GM12878 (cell line): ENCODE measurements around the gene DIABLO. TPM values are rescaled to one million over a fixed set of nuclear protein-coding genes. Genes with fewer than 3 reads are reported as not detected.

ENCODE experiments used
- ATAC-seq: fragments of 200-7000 bp; cut with Tn5 transposase; 3 replicates; pipeline ENCODE4 v1.9.1; 2020; ENCODE audit warnings: mild to moderate bottlenecking, moderate library complexity
- BruUV-seq: library from RNA; stranded (reverse); fragments of 400-500 nt; replicated peaks from 2 replicates; lab custom pipeline; 2021; lab: Mats Ljungman, UMichigan
- CTCF ChIA-PET: fragments of 300-600 bp; sonication (Branson Sonifier 250); formaldehyde crosslinking; extraction: SDS; loops from one replicate; lab custom pipeline; 2021; ENCODE audit warnings: inconsistent platforms; lab: Yijun Ruan, JAX
- POLR2A ChIA-PET: fragments of 350-600 bp; formaldehyde crosslinking; extraction: SDS; loops from one replicate; lab custom pipeline; 2021; ENCODE audit warnings: inconsistent platforms; lab: Charles Lee
- RAD21 ChIA-PET: fragments of 300-600 bp; sonication (Branson Sonifier 250); formaldehyde crosslinking; loops from one replicate; lab custom pipeline; 2023; ENCODE audit warnings: antibody characterized with exemption; ENCODE audit not compliant: unreplicated experiment; lab: Charles Lee
- SMC1A ChIA-PET: fragments of 300-600 bp; sonication (Branson Sonifier 250); formaldehyde crosslinking; loops from one replicate; lab custom pipeline; 2023; ENCODE audit not compliant: unreplicated experiment, uncharacterized antibody; lab: Charles Lee
- DNase-seq: peaks from one replicate; pipeline ENCODE4 v3.0.0-alpha.2; 2011; ENCODE audit warnings: low read depth, low spot score
- FAIRE-seq: peaks from 3 replicates; lab custom pipeline; 2011; peaks lifted over from hg19 to GRCh38; lab: Jason Lieb, UNC
- H2AFZ ChIP-seq: 2 replicates; pipeline ENCODE4 v1.6.0; 2011; ENCODE audit warnings: low read depth, low read length, control low read depth; ENCODE audit not compliant: control insufficient read depth
- H3K27ac ChIP-seq: 2 replicates; pipeline ENCODE4 v1.5.1; 2011; ENCODE audit warnings: control low read depth; ENCODE audit not compliant: control insufficient read depth, insufficient read depth
- H3K27me3 ChIP-seq, 2 experiments: replicated peaks in 1 of 2; 2 replicates each; pipeline versions ENCODE4 v1.6.0 to v1.6.1; 2011; ENCODE audit warnings: low read length in 1 of 2; ENCODE audit not compliant: control insufficient read depth in 2 of 2, insufficient read depth in 2 of 2
- H3K36me3 ChIP-seq, 2 experiments: 2 replicates each; pipeline ENCODE4 v1.5.1; 2011; ENCODE audit warnings: low read length in 1 of 2; ENCODE audit not compliant: control insufficient read depth in 2 of 2, insufficient read depth in 2 of 2
- H3K4me1 ChIP-seq: 2 replicates; pipeline ENCODE4 v1.6.1; 2011; ENCODE audit warnings: mild to moderate bottlenecking, low read length, moderate library complexity, mixed read lengths; ENCODE audit not compliant: control insufficient read depth, insufficient read depth
- H3K4me2 ChIP-seq: 2 replicates; pipeline ENCODE4 v1.6.0; 2011; ENCODE audit warnings: control low read depth; ENCODE audit not compliant: control insufficient read depth, insufficient read depth
- H3K4me3 ChIP-seq: fragments of 200-600 bp; sonication (generic); 2 replicates; pipeline ENCODE4 v1.5.1; 2016
- H3K79me2 ChIP-seq: 2 replicates; pipeline ENCODE4 v1.6.0; 2011; ENCODE audit warnings: low read length; ENCODE audit not compliant: control insufficient read depth, insufficient read depth
- H3K9ac ChIP-seq: 2 replicates; pipeline ENCODE4 v1.8.0; 2011; ENCODE audit warnings: low read length, control low read depth, mixed read lengths; ENCODE audit not compliant: control insufficient read depth, insufficient read depth
- H3K9me3 ChIP-seq: replicated peaks from 3 replicates; pipeline ENCODE4 v1.5.1; 2011; ENCODE audit warnings: mild to moderate bottlenecking, low read length; ENCODE audit not compliant: control insufficient read depth, insufficient read depth
- H4K20me1 ChIP-seq: 2 replicates; pipeline ENCODE4 v1.6.0; 2011; ENCODE audit not compliant: control insufficient read depth, insufficient read depth
- E4F1 ChIP-seq: fragments of 450-650 bp; IDR thresholded peaks from 2 replicates; pipeline ENCODE4 v1.6.1; 2018; ENCODE audit warnings: borderline replicate concordance, mild to moderate bottlenecking; ENCODE audit not compliant: partially characterized antibody
- HCFC1 ChIP-seq: fragments of 150-350 bp; IDR thresholded peaks from 2 replicates; pipeline ENCODE4 v1.6.1; 2014; ENCODE audit warnings: low read length
- HDAC6 ChIP-seq: fragments of 200-600 bp; sonication (generic); IDR thresholded peaks from one replicate; pipeline ENCODE4 v1.8.0; 2017; ENCODE audit warnings: antibody characterized with exemption; ENCODE audit not compliant: unreplicated experiment
- RELB ChIP-seq: fragments of 450-650 bp; IDR thresholded peaks from 2 replicates; pipeline ENCODE4 v1.6.1; 2017; ENCODE audit warnings: low read depth, mild to moderate bottlenecking, moderate library complexity
- REST ChIP-seq: IDR thresholded peaks from 2 replicates; pipeline ENCODE4 v1.6.1; 2012; ENCODE audit warnings: mild to moderate bottlenecking, low read depth, low read length
- RUNX3 ChIP-seq: IDR thresholded peaks from 2 replicates; pipeline ENCODE4 v1.6.1; 2012; ENCODE audit warnings: low read length, inconsistent platforms
- ZBTB33 ChIP-seq: fragments of 450-650 bp; IDR thresholded peaks from 2 replicates; pipeline ENCODE4 v1.6.1; 2017; ENCODE audit warnings: mild to moderate bottlenecking
- ZBTB40 ChIP-seq: fragments of 450-650 bp; IDR thresholded peaks from 2 replicates; pipeline ENCODE4 v1.6.1; 2016; ENCODE audit warnings: mild to moderate bottlenecking, moderate library complexity, borderline replicate concordance
- WGBS: methylation state at CpG from one replicate; pipeline ENCODE4 v1.1.6; 2016; ENCODE audit warnings: low lambda C conversion rate; ENCODE audit not compliant: insufficient replicate concordance, insufficient coverage; ENCODE audit errors: missing lambda C conversion rate; 5-methylcytosine and 5-hydroxymethylcytosine counted together
- in situ Hi-C: fragments of 300-500 bp; cut with MboI; formaldehyde crosslinking; loops from 9 replicates; pipeline ENCODE4 v1.14.3; 2018; ENCODE audit warnings: mixed read lengths
- intact Hi-C: fragments of 100-400 bp; cut with micrococcal nuclease; formaldehyde crosslinking; loops from one replicate; pipeline ENCODE4 v1.14.2; 2022; ENCODE audit not compliant: unreplicated experiment
- polyA plus RNA-seq, 11 experiments: library from polyadenylated mRNA; depleted of rRNA in 4 of 11; unstranded in 6 of 11; stranded (reverse) in 5 of 11; fragments of >200 nt; fragmentation: Nextera tagmentation in 4 of 11; fragmentation: Illumina TruSeq in 1 of 11; extraction: Ambion mirVana in 4 of 11; extraction: Trizol in 1 of 11; gene quantifications; 1 replicate in 1 of 11; 2 replicates in 10 of 11; pipeline versions ENCODE4 v1.2.1 to v1.2.3, GENCODE V29; 2011 to 2016; ENCODE audit warnings: inconsistent platforms in 2 of 11, missing spikeins in 2 of 11, low read depth in 1 of 11
- total RNA-seq, 4 experiments: library from RNA; depleted of rRNA in 3 of 4; stranded (reverse); fragments of >200 nt in 3 of 4; fragmentation: Illumina TruSeq in 1 of 4; extraction: Trizol in 1 of 4; gene quantifications; 2 replicates each; pipeline versions ENCODE4 v1.2.1 to v1.2.3, GENCODE V29; 2013 to 2021

DIABLO gene
- total and polyA plus RNA-seq, 10 of the 15 experiments (the other 5 are each of a cell fraction or from before 2014, with no cell fraction given), result 18.3 to 69.9 (median 46.2) TPM

GRCh38 chr12:122243965-122244364 is 18.1 kb upstream of the DIABLO start:
- Histone ChIP-seq H3K9me3 (no peaks in the 10 kb centered on the region), H4K20me1 (no peaks in the 10 kb centered on the region), H3K27ac (no peak overlapping the region), H3K9ac (no peak overlapping the region), H3K4me2 (no peak overlapping the region), H3K79me2 (no peaks in the 10 kb centered on the region), H3K4me3 (no peak overlapping the region), H3K4me1 (peaks cover 15% of the 10 kb centered on the region), H2AFZ (no peak overlapping the region), H3K36me3 (peaks cover 0 to 6% of the 10 kb centered on the region in 2 experiments; a peak in 2 of 4 replicates), H3K27me3 (no peaks in the 10 kb centered on the region)
- no peak; the same call in 2 of the 3 replicates for ATAC-seq
- ChIA-PET SMC1A (interaction anchor here (0.7 to 2.2 kb wide), 5 partner anchors 18 to 77 kb away, joined by 3 to 5 read pairs (median 5); partner anchors contain the start of genes DIABLO and VPS33A), RAD21 (interaction anchor here (1.8 kb wide), 1 partner anchor 23 kb away, joined by 7 read pairs; the partner anchor contains the start of gene VPS33A), POLR2A (interaction anchor here (0.5 to 1.0 kb wide), 3 partner anchors 18 to 1205 kb away, joined by 3 to 4 read pairs (median 3); partner anchors contain the start of gene ZCCHC8), CTCF (interaction anchor here (1.5 to 1.7 kb wide), 2 partner anchors 22 to 23 kb away, joined by 4 to 7 read pairs; no protein-coding TSS in a partner anchor)
- intact Hi-C loops (no loop called here), in situ Hi-C loops (no loop called here)
- no peak for DNase-seq
- FAIRE-seq, result no peak
- no TSS peak for BruUV-seq
- WGBS, result 67% methylated on average over 6 of the region's 6 CpGs
- TF ChIP-seq RUNX3 (0 out of 2 replicates have a peak, but pooled peaks have one; percentile 15), REST (no peak), ZBTB40 (no peak), E4F1 (no peak), HDAC6 (no peak), HCFC1 (no peak), ZBTB33 (no peak), RELB (no peak)
